SH-SY5Y (cell line): ENCODE results near the gene EOMES.

Experiments used
- GATA2 ChIP-seq: IDR thresholded peaks from 2 replicates; pipeline ENCODE4 v1.6.1; 2011; ENCODE audit warnings: mild to moderate bottlenecking, low read depth, low read length
- GATA3 ChIP-seq: IDR thresholded peaks from 2 replicates; pipeline ENCODE4 v1.6.1; 2011; ENCODE audit warnings: low read depth, mild to moderate bottlenecking, low read length, moderate library complexity

GRCh38 chr3:27670619-27671018 is 51.5 kb downstream of the EOMES start:
- TF ChIP-seq GATA2: no peak
- no peak for TF ChIP-seq GATA3
